Parathyroid adenoma (tissue), 2 donors: ENCODE measurements around the gene DAZAP1.

Experiments used
- H2AFZ ChIP-seq: fragments of 300-600 bp; sonication (generic); one replicate; pipeline ENCODE4 v1.7.0; 2017; ENCODE audit warnings: antibody characterized with exemption, mild to moderate bottlenecking
- H3K27ac ChIP-seq: fragments of 300-600 bp; sonication (generic); one replicate; pipeline ENCODE4 v1.7.0; 2017
- H3K27me3 ChIP-seq: fragments of 300-600 bp; sonication (generic); one replicate; pipeline ENCODE4 v1.7.0; 2017; ENCODE audit warnings: low read length; ENCODE audit not compliant: control insufficient read depth, insufficient read depth
- H3K36me3 ChIP-seq: fragments of 300-600 bp; sonication (generic); one replicate; pipeline ENCODE4 v1.7.0; 2017; ENCODE audit warnings: low read length; ENCODE audit not compliant: control insufficient read depth, insufficient read depth
- H3K4me1 ChIP-seq: fragments of 300-600 bp; sonication (generic); one replicate; pipeline ENCODE4 v1.7.0; 2017; ENCODE audit warnings: control low read depth
- H3K4me2 ChIP-seq: fragments of 300-600 bp; sonication (generic); one replicate; pipeline ENCODE4 v1.7.0; 2017; ENCODE audit warnings: low read length
- H3K4me3 ChIP-seq: fragments of 300-600 bp; sonication (generic); one replicate; pipeline ENCODE4 v1.7.0; 2017; ENCODE audit warnings: low read depth, low read length
- H3K79me2 ChIP-seq: fragments of 300-600 bp; sonication (generic); one replicate; pipeline ENCODE4 v1.7.0; 2017; ENCODE audit warnings: control low read depth
- H3K9ac ChIP-seq: fragments of 300-600 bp; sonication (generic); one replicate; pipeline ENCODE4 v1.7.0; 2017; ENCODE audit warnings: mild to moderate bottlenecking
- H3K9me3 ChIP-seq: fragments of 300-600 bp; sonication (generic); one replicate; pipeline ENCODE4 v1.7.0; 2017; ENCODE audit warnings: low read length; ENCODE audit not compliant: control insufficient read depth
- CTCF ChIP-seq: fragments of 300-600 bp; sonication (generic); IDR thresholded peaks from one replicate; pipeline ENCODE4 v1.7.0; 2017; ENCODE audit warnings: antibody characterized with exemption, mild to moderate bottlenecking
- donor health status: primary hyperparathyroidism.

The DAZAP1 gene

GRCh38 chr19:1468821-1469254 is 61.5 kb downstream of the DAZAP1 start:
- Histone ChIP-seq H3K9me3 (no peaks in the 10 kb centered on the region), H3K4me3 (peak overlapping the region; percentile 34), H3K27me3 (peaks cover 11% of the 10 kb centered on the region), H3K4me2 (peak overlapping the region; percentile 67), H3K4me1 (peaks cover 14% of the 10 kb centered on the region), H2AFZ (no peak overlapping the region), H3K27ac (no peak overlapping the region), H3K79me2 (peaks cover 10% of the 10 kb centered on the region), H3K36me3 (no peaks in the 10 kb centered on the region), H3K9ac (no peak overlapping the region)
- no peak for TF ChIP-seq CTCF

- no peak for TF ChIP-seq CTCF
- H3K27me3 ChIP-seq, result peaks cover 11% of the 10 kb centered on the region
- peak overlapping the region; percentile 75 for H3K4me3 ChIP-seq
- no peaks in the 10 kb centered on the region for H3K9me3 ChIP-seq
- no peak overlapping the region for H3K9ac ChIP-seq
- peak overlapping the region; percentile 7 for H2AFZ ChIP-seq
- H3K4me2 ChIP-seq, result peak overlapping the region; percentile 95
- peaks cover 10% of the 10 kb centered on the region for H3K79me2 ChIP-seq
- no peaks in the 10 kb centered on the region for H3K36me3 ChIP-seq
- H3K4me1 ChIP-seq, result peaks cover 14% of the 10 kb centered on the region
- no peak overlapping the region for H3K27ac ChIP-seq
These were observed 62.1 kb downstream of the DAZAP1 start for GRCh38 chr19:1469255-1470054.

- Histone ChIP-seq H3K4me3 (peak overlapping the region; percentile 75), H3K36me3 (no peaks in the 10 kb centered on the region), H3K4me2 (peak overlapping the region; percentile 95), H3K27me3 (peaks cover 11% of the 10 kb centered on the region), H2AFZ (peak overlapping the region; percentile 7), H3K79me2 (peaks cover 9% of the 10 kb centered on the region), H3K27ac (no peak overlapping the region), H3K9ac (no peak overlapping the region), H3K9me3 (no peaks in the 10 kb centered on the region), H3K4me1 (peaks cover 14% of the 10 kb centered on the region)
- TF ChIP-seq CTCF, result no peak
These were observed 62.6 kb downstream of the DAZAP1 start for GRCh38 chr19:1470055-1470304.

GRCh38 chr19:1470305-1471009 is 63.1 kb downstream of the DAZAP1 start:
- H3K79me2 ChIP-seq, result peaks cover 6% of the 10 kb centered on the region
- peak overlapping the region; percentile 75 for H3K4me3 ChIP-seq
- H2AFZ ChIP-seq, result peak overlapping the region; percentile 7
- no peaks in the 10 kb centered on the region for H3K9me3 ChIP-seq
- H3K4me1 ChIP-seq, result peaks cover 14% of the 10 kb centered on the region
- no peaks in the 10 kb centered on the region for H3K36me3 ChIP-seq
- no peak for TF ChIP-seq CTCF
- H3K9ac ChIP-seq, result no peak overlapping the region
- peak overlapping the region; percentile 95 for H3K4me2 ChIP-seq
- H3K27me3 ChIP-seq, result peaks cover 11% of the 10 kb centered on the region
- H3K27ac ChIP-seq, result no peak overlapping the region
